Stimulated activated naive CD8-positive, alpha-beta T cell treated with anti-CD3 and anti-CD28 coated beads, Interleukin-15, Interleukin-2, amounts not matched to agents 100 U/mL and 50 U/mL, for 24 hours (primary cell): ENCODE measurements around the gene GLI1.

Experiments
- ATAC-seq: fragments of 150-1000 bp; cut with Tn5 transposase; one replicate; pipeline ENCODE4 v1.10.0; 2021
- DNase-seq: peaks from one replicate; pipeline ENCODE4 v3.0.0; 2021

The GLI1 gene

GRCh38 chr12:57461276-57461916, 1.8 kb downstream of the GLI1 start:
- DNase-seq (peak; percentile 70), ATAC-seq (no peak)

GRCh38 chr12:57461917-57462250, 2.3 kb downstream of the GLI1 start:
- no peak for ATAC-seq
- DNase-seq, result peak; percentile 30

- peak; percentile 88 for ATAC-seq
- peak; percentile 93 for DNase-seq
Measured at GRCh38 chr12:57462251-57462911, 2.8 kb downstream of the GLI1 start.

GRCh38 chr12:57462912-57463253, 3.3 kb downstream of the GLI1 start:
- DNase-seq (no peak), ATAC-seq (no peak)

DNA sequence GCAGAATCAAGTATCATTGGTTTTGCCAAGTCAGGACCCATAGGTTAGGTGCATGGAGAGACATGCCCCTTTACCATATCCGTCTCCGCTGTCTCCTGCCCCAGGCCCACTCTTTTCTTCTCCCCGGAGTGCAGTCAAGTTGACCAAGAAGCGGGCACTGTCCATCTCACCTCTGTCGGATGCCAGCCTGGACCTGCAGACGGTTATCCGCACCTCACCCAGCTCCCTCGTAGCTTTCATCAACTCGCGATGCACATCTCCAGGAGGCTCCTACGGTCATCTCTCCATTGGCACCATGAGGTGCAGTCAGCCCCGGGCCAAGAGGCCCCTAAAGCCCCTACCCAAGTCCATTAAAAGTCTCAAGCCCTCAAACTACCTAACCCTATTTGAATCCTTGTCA, 5.0 kb downstream of the GLI1 start:
- no peak for DNase-seq
- no peak for ATAC-seq

GRCh38 chr12:57465030-57465746, 5.6 kb downstream of the GLI1 start:
- DNase-seq, result no peak
- ATAC-seq, result no peak

- no peak for DNase-seq
- ATAC-seq, result no peak
Measured at GRCh38 chr12:57465747-57466505, 6.3 kb downstream of the GLI1 start.

DNA sequence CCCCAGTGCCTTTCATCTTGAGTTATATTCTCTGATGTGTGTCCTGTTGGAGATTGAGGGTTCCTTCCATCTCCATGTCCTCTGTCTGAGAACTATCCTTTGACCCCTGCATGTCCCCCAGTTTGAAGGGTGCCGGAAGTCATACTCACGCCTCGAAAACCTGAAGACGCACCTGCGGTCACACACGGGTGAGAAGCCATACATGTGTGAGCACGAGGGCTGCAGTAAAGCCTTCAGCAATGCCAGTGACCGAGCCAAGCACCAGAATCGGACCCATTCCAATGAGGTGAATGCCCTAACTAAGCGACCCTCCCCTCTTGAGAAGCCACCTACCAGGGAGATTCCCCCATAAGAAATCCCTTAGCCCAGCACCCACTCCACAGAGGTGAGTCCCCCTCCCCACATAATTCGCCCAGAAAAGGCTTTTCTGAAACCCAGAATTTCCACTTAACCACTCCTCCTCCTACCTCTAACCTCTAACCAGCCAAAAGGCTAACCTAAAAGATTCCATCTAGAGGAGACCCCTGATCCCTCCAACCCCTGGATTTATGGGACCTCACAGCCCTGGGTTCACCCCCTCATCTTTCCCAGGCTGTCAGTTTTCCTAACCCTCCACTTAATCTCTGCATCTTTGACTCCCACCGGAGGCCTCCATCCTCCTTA, 7.8 kb downstream of the GLI1 start:
- ATAC-seq, result no peak
- no peak for DNase-seq

DNA sequence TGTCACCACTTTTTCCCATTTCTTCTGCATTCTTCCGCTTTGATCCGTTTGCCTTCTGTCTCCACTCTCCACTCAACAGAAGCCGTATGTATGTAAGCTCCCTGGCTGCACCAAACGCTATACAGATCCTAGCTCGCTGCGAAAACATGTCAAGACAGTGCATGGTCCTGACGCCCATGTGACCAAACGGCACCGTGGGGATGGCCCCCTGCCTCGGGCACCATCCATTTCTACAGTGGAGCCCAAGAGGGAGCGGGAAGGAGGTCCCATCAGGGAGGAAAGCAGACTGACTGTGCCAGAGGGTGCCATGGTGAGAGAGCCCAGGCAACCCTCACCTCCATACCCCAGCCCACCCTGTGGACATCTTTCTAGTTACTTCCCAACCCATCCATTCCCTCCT, 8.3 kb downstream of the GLI1 start:
- DNase-seq (no peak), ATAC-seq (no peak)

- no peak for ATAC-seq
- DNase-seq, result no peak
Measured at GRCh38 chr12:57469296-57470164, 9.9 kb downstream of the GLI1 start.

GRCh38 chr12:57470286-57470969, 10.8 kb downstream of the GLI1 start:
- DNase-seq (no peak), ATAC-seq (no peak)

- DNase-seq (no peak), ATAC-seq (no peak)
Measured at GRCh38 chr12:57470970-57471656, 11.5 kb downstream of the GLI1 start.

GRCh38 chr12:57471661-57472060, 12.1 kb downstream of the GLI1 start:
- no peak for DNase-seq
- ATAC-seq, result no peak

GRCh38 chr12:57472391-57472790, 12.8 kb downstream of the GLI1 start:
- ATAC-seq (no peak), DNase-seq (no peak)

DNA sequence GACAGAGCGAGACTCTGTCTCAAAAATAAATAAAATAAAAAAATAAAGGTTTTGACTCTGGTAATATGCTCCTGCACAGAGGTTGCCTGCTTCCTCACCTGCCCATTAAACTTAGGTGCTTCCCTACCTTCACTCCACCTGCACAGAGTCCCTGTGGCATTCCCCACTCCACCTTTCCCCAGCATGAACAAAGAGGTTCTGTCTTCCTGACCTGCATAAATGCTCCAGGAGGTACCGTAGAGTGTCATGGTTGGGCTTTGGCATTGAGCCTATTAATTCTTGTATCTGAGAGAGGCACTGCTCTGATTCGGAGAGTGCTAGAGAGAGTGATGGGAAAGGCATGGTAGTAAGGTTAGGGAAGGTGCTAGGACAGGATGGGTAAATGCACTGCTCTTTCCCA, 13.8 kb downstream of the GLI1 start:
- ATAC-seq, result no peak
- no peak for DNase-seq

DNA sequence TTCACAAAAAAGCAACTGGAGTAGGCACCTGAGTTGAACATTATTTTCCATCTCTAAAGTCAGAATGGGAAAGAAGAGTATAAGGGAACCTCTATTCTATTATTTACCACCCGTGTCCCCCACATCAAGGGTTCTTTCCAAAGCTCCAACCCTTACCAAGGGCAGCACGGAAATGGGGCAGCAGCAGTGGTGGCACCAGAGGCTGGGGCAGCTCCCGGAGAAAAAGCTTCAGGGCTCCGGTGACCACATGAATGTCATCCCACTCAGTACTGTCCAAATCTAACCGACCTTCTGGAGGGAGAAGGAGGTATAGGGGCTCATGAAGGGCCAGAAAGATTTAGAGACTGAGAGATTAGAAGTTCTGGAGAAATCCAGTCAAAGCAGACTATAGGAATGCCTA, 14.3 kb downstream of the GLI1 start:
- no peak for ATAC-seq
- DNase-seq, result no peak

DNA sequence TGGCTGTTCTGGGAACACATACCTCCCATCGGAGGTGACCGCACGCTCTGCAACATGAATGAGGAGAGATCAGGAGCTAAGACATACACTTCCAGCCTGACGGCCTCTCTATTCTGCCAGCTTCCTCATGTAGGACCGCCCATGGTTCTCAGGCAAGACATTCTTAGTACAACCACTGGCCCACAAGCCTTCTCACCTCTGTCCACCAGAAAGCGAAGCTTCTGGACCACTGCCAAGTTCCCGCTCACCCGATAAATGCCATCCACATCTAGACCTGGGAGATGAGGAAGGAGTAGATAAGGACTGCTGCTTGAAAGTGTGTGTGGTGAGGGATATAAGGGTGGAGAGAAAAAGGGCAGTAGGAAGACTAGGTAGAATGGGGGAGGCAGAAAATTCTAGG, 14.8 kb downstream of the GLI1 start:
- ATAC-seq (no peak), DNase-seq (no peak)

DNA sequence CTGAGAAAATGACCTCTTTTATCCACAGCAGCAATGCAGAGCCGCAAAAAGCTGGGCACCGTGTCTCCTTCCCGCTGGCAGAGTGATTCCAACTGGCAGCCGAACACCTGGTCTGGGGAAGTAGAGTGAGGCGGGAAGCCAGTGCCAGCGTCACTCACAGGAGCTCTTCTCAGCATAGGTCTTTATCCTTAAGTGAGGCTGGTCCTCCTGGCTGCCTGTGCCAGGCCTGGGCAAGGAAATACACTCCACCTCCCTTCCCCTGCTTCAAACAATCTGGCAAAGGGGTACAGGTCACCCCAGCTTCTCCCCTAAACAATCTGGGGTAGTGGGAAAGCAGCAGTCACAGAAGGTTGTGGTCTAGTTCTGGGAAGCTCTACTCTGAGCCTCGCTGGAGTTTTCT, 15.3 kb downstream of the GLI1 start:
- ATAC-seq (no peak), DNase-seq (no peak)

DNA sequence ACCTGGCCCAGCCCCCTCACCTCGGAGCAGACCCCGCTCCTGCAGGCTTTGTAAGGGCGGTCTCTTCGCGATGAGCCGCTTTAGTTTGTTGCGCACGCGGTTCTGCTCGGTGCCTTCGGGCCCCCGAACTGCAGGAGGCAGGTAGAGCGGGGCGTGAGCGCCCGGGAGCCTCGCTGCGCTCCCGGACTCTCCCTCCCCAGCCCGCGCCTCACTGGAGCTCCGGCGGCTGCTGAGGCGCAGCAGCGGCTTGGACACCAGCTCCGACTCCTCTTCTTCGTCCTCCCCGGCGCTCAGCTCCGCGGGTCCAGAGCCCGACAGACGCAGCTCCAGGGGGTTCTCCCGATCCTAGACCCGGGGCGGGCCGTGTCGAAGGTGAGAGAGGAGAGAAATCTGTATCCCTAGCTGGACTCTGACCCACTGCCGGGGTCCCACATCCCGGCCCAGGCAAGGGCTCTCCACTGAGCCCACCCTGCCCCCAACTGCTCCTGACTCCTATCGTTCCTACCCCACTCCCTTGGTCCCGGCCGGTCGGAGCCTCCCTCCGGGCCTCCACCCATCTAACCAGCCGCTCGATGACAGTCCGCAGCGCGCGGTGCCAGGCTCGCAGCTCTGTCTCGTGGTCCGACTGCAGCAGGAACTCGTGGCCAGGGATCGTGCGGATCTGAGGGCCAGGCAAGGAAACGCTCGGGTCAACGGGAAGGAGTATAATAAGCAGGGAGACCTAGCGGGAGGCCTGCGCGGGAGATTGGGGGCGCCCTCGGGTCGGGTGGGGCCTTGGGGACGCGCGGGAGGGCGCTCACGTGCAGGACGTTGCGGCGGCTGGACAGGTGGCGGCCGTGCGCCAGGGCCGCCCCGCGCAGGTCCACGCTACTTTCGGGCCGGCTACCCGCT, 15.9 kb downstream of the GLI1 start:
- no peak for DNase-seq
- ATAC-seq, result no peak
